Measurements from ENCODE around the gene SOX8.
"Not testable (repeated sequence)": the region's sequence is repeated elsewhere in the genome, so short reads cannot be mapped to it uniquely, and the experiment has no call there.

SOX8 gene

GRCh38 chr16:1009358-1010150 lies 28.0 kb downstream of the SOX8 start:
- no peak for DNase-seq (ENCODE audit: low read depth)

- DNase-seq (ENCODE audit: low read depth), result no peak
Measured at GRCh38 chr16:1010251-1010650, 28.7 kb downstream of the SOX8 start.

- no peak for DNase-seq (ENCODE audit: low read depth)
Measured at GRCh38 chr16:1010815-1011214, 29.2 kb downstream of the SOX8 start.

GRCh38 chr16:1011316-1012082 lies 29.9 kb downstream of the SOX8 start:
- DNase-seq (ENCODE audit: low read depth), result no peak

GRCh38 chr16:1012135-1012534 lies 30.6 kb downstream of the SOX8 start:
- no peak for DNase-seq (ENCODE audit: low read depth)

GRCh38 chr16:1012722-1013592 lies 31.4 kb downstream of the SOX8 start:
- DNase-seq (ENCODE audit: low read depth), result no peak

- no peak for DNase-seq (ENCODE audit: low read depth)
Measured at GRCh38 chr16:1013593-1013900, 32.0 kb downstream of the SOX8 start.

GRCh38 chr16:1014221-1014620 lies 32.7 kb downstream of the SOX8 start:
- DNase-seq (ENCODE audit: low read depth), result no peak

- DNase-seq (ENCODE audit: low read depth), result no peak
Measured at GRCh38 chr16:1014771-1015495, 33.4 kb downstream of the SOX8 start.

- DNase-seq (ENCODE audit: low read depth), result no peak
Measured at GRCh38 chr16:1018447-1019198, 37.1 kb downstream of the SOX8 start.

GRCh38 chr16:1019231-1020090 lies 37.9 kb downstream of the SOX8 start:
- peak; percentile 35 for DNase-seq (ENCODE audit: low read depth)

GRCh38 chr16:1020091-1020399 lies 38.5 kb downstream of the SOX8 start:
- DNase-seq (ENCODE audit: low read depth), result no peak

GRCh38 chr16:1020591-1020990 lies 39.0 kb downstream of the SOX8 start:
- DNase-seq (ENCODE audit: low read depth), result no peak

- DNase-seq (ENCODE audit: low read depth), result no peak
Measured at GRCh38 chr16:1021553-1022160, 40.1 kb downstream of the SOX8 start.

GRCh38 chr16:1022466-1022865 lies 40.9 kb downstream of the SOX8 start:
- DNase-seq (ENCODE audit: low read depth), result no peak

- no peak for DNase-seq (ENCODE audit: low read depth)
Measured at GRCh38 chr16:1024138-1024537, 42.6 kb downstream of the SOX8 start.

- not testable (repeated sequence) for DNase-seq (ENCODE audit: low read depth)
Measured at GRCh38 chr16:1025183-1025809, 43.7 kb downstream of the SOX8 start.

GRCh38 chr16:1026057-1026783 lies 44.6 kb downstream of the SOX8 start:
- no peak for DNase-seq (ENCODE audit: low read depth)
